Tibial artery (tissue), 4 donors: ENCODE results near the gene GRSF1.

Source experiments
- DNase-seq, 2 donors: peaks; one replicate each; pipeline ENCODE4 v3.0.0-alpha.2; 2019
- H3K27ac ChIP-seq, 2 donors: fragments of 200-600 bp; sonication (generic) in 1 of 2; 1 replicate in 1 of 2; 2 replicates in 1 of 2; pipeline ENCODE4 v1.5.1; 2018 to 2019; ENCODE audit warnings: mild to moderate bottlenecking in 1 of 2
- H3K27me3 ChIP-seq, 2 donors: fragments of 200-600 bp; sonication (generic) in 1 of 2; one replicate each; pipeline versions ENCODE4 v1.5.1 to v1.6.0; 2016 to 2019
- H3K36me3 ChIP-seq, 3 donors: fragments of 200-600 bp; sonication (generic) in 2 of 3; one replicate each; pipeline ENCODE4 v1.5.1; 2016 to 2019; ENCODE audit warnings: mild to moderate bottlenecking in 2 of 3
- H3K4me1 ChIP-seq, 4 donors: fragments of 200-600 bp; sonication (generic) in 2 of 4; 1 replicate in 3 of 4; 2 replicates in 1 of 4; pipeline ENCODE4 v1.5.1; 2016 to 2019
- H3K4me3 ChIP-seq, 2 donors: fragments of 200-600 bp; sonication (generic) in 1 of 2; 1 replicate in 1 of 2; 2 replicates in 1 of 2; pipeline ENCODE4 v1.5.1; 2018 to 2019; ENCODE audit warnings: mild to moderate bottlenecking in 2 of 2
- H3K9me3 ChIP-seq, 3 donors: fragments of 200-600 bp; sonication (generic) in 1 of 3; one replicate each; pipeline ENCODE4 v1.5.1; 2016 to 2019
- intact Hi-C: fragments of 100-400 bp; cut with DNase I; formaldehyde crosslinking; loops from one replicate; pipeline ENCODE4 v1.15.0; 2023; ENCODE audit warnings: low total_unique reads
- TF ChIP-seq, protein P1 (sequence below), 2 experiments: fragments of 200-600 bp in 1 of 2; fragments of 450-650 bp in 1 of 2; IDR thresholded peaks; one replicate each; pipeline ENCODE4 v1.5.1; 2017 to 2019; ENCODE audit warnings: antibody characterized with exemption in 2 of 2, mild to moderate bottlenecking in 1 of 2, moderate library complexity in 1 of 2

GRSF1 gene

DNA sequence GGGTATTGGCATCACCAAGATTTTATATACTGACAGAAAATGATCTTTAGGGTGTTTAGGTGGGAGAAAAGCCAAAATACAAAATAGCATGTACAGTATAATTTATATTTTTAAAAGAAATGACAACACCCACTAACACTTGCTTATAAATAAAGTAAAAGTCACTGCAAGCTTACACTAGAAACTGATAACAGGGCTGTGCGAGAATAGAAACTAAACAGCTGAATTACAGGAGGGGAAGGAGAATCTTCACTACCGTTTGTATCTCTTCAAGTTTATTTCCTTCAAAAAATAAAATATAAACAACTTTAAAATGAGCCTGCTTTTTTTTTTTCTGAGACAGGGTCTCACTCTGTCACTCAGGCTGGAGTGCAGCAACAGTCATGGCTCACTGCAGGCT, 22.8 kb downstream of the GRSF1 start:
- TF ChIP-seq, protein P1, sequence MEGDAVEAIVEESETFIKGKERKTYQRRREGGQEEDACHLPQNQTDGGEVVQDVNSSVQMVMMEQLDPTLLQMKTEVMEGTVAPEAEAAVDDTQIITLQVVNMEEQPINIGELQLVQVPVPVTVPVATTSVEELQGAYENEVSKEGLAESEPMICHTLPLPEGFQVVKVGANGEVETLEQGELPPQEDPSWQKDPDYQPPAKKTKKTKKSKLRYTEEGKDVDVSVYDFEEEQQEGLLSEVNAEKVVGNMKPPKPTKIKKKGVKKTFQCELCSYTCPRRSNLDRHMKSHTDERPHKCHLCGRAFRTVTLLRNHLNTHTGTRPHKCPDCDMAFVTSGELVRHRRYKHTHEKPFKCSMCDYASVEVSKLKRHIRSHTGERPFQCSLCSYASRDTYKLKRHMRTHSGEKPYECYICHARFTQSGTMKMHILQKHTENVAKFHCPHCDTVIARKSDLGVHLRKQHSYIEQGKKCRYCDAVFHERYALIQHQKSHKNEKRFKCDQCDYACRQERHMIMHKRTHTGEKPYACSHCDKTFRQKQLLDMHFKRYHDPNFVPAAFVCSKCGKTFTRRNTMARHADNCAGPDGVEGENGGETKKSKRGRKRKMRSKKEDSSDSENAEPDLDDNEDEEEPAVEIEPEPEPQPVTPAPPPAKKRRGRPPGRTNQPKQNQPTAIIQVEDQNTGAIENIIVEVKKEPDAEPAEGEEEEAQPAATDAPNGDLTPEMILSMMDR (IDR thresholded peaks at IDR 0.05) = no peak
- intact Hi-C loops = no loop called here
- Histone ChIP-seq H3K9me3 (no peaks in the 10 kb centered on the region), H3K36me3 (peaks cover 37 to 46% (median 39%) of the 10 kb centered on the region in 3 donors), H3K27ac (no peak overlapping the region), H3K27me3 (no peaks in the 10 kb centered on the region), H3K4me3 (no peak overlapping the region), H3K4me1 (no peaks in the 10 kb centered on the region)
- DNase-seq = no peak

DNA sequence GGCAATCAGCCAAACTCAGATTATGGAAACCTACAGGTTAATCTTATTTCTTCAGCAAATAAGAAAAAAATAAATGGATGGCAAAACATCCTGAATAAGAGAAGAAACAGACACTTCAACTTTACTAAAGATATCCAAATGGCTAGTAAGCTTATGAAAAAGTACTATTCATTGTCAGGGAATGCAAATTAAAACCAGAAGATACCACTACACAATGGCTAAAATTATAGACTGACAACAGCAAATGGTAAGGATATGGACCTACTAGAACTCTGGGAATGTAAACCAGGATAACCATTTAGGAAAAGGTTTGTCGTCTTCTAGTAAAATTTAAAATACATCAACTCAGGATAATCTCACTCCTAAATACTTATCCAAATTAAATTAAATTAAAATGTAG, 24.3 kb downstream of the GRSF1 start:
- TF ChIP-seq, protein P1 (IDR thresholded peaks at IDR 0.05) = no peak
- H3K4me3 ChIP-seq = no peak overlapping the region
- intact Hi-C loops = no loop called here
- H3K36me3 ChIP-seq = peaks cover 26 to 31% (median 27%) of the 10 kb centered on the region in 3 donors
- H3K27me3 ChIP-seq = no peaks in the 10 kb centered on the region
- DNase-seq = no peak
- H3K9me3 ChIP-seq = no peaks in the 10 kb centered on the region
- no peak overlapping the region for H3K27ac ChIP-seq
- no peaks in the 10 kb centered on the region for H3K4me1 ChIP-seq

DNA sequence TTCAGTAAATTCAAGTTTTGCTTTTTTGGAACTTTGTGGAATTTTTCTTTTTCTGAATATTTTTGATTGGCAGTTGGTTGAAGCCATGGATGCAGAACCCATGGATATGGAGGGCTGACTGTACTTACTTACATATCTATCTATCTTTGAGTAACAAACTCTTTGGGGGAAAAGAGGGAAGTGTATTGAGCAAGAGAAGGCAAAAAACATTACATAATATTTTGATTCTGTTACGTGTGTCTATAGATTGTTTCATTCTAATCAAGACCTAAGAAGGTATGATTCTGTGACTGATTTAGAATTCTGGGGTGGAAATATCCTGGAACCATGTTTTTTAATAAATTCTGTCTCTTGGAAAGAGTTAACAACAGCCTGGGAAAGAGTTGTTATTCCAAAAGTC, 31.5 kb downstream of the GRSF1 start:
- Histone ChIP-seq H3K36me3 (peaks cover 11 to 30% (median 16%) of the 10 kb centered on the region in 3 donors), H3K9me3 (no peaks in the 10 kb centered on the region), H3K4me1 (no peaks in the 10 kb centered on the region), H3K27me3 (no peaks in the 10 kb centered on the region), H3K27ac (no peak overlapping the region), H3K4me3 (no peak overlapping the region)
- intact Hi-C loops = no loop called here
- TF ChIP-seq, protein P1 (IDR thresholded peaks at IDR 0.05) = no peak
- DNase-seq = no peak

DNA sequence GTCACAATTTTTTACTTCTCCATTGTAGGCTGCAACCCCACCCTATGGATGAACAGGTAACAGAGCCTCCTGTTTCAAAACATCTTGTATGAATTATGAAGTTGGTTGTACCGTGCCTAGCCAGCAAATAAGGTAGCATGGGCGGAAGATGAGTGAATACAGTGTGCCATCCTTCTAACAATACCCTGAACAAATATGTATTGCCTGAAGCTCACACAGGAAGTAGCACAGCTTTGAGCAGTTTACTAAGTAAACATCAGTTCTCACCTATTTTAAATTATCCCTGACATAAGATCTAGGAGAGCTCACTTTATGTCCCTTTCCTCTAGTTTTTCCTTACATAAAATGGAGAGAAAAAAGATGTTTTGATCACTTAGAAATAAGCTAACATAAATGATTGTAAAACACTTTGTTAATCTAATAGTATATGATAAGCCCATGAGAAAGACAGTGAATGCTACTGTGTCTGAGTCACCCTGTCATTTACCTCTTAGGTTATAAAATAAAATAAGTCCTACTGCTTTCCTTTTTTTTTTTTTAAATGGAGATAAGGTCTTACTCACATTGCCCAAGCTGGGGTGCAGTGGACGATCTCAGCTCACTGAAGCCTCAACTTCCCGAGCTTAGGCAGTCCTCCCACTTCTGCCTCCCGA, 36.6 kb downstream of the GRSF1 start:
- no peak overlapping the region for H3K4me3 ChIP-seq
- no peak for DNase-seq
- TF ChIP-seq, protein P1 (IDR thresholded peaks at IDR 0.05) = no peak
- intact Hi-C loops = no loop called here
- no peaks in the 10 kb centered on the region for H3K27me3 ChIP-seq
- H3K36me3 ChIP-seq = peaks cover 16 to 44% (median 16%) of the 10 kb centered on the region in 3 donors
- no peaks in the 10 kb centered on the region for H3K9me3 ChIP-seq
- H3K27ac ChIP-seq = no peak overlapping the region
- H3K4me1 ChIP-seq = no peaks in the 10 kb centered on the region

DNA sequence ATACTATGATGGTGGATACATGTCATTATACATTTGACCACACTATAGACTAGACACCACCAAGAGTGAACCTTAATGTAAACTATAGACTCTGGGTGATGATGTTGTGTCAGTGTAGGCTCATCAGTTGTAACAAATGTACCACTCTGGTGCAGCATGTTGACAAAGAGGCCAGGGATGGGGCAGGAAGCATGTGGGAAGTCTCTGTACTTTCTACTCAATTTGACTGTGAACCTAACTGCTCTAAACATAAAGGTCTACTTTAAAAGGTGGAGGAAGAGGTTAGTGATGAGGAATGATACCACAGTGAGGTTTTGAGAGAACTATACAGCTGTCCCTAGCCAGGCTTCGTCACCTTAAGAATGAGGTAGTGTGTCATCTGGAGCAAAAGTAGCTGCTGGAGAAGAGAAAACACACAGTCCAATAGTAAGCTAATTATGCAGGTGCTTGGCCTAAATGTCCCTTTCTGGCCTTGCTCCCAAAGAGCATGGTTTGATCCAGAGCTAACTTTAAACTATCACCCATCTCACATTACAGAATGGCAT, 38.4 kb downstream of the GRSF1 start:
- intact Hi-C loops = no loop called here
- H3K27me3 ChIP-seq = no peaks in the 10 kb centered on the region
- no peaks in the 10 kb centered on the region for H3K4me1 ChIP-seq
- no peaks in the 10 kb centered on the region for H3K9me3 ChIP-seq
- H3K4me3 ChIP-seq = no peak overlapping the region
- H3K27ac ChIP-seq = no peak overlapping the region
- DNase-seq = no peak
- TF ChIP-seq, protein P1 (IDR thresholded peaks at IDR 0.05) = no peak
- H3K36me3 ChIP-seq = peaks cover 16 to 51% (median 20%) of the 10 kb centered on the region in 3 donors
